Activated naive CD4-positive, alpha-beta T cell treated with anti-CD3 and anti-CD28 coated beads for 36 hours (primary cell): Measurements from ENCODE around the gene LRRC7. TPM values are rescaled to one million over a fixed set of nuclear protein-coding genes. Genes with fewer than 3 reads are reported as not detected.
"Not testable (repeated sequence)": the region's sequence is repeated elsewhere in the genome, so short reads cannot be mapped to it uniquely, and the experiment has no call there.

Experiments used
- CTCF ChIA-PET: fragments of 350-600 bp; sonication (Branson Sonifier 250); formaldehyde crosslinking; loops from one replicate; lab custom pipeline; 2021; ENCODE audit warnings: antibody characterized with exemption; lab: Charles Lee
- DNase-seq: peaks from one replicate; pipeline ENCODE4 v3.0.0-alpha.2; 2020
- H3K27ac Mint-ChIP-seq: one replicate; pipeline ENCODE4 v1.8.0; 2021; ENCODE audit warnings: mild to moderate bottlenecking, mixed read lengths
- H3K27me3 Mint-ChIP-seq: one replicate; pipeline ENCODE4 v1.8.0; 2021; ENCODE audit warnings: low read depth, mixed read lengths
- H3K36me3 Mint-ChIP-seq: one replicate; pipeline ENCODE4 v1.8.0; 2021; ENCODE audit warnings: low read depth, mixed read lengths
- H3K4me1 Mint-ChIP-seq: one replicate; pipeline ENCODE4 v1.8.0; 2021; ENCODE audit warnings: low read depth, mixed read lengths
- H3K4me3 Mint-ChIP-seq: one replicate; pipeline ENCODE4 v1.8.0; 2021; ENCODE audit warnings: mild to moderate bottlenecking, moderate library complexity, mixed read lengths
- H3K9me3 Mint-ChIP-seq: one replicate; pipeline ENCODE4 v1.8.0; 2021; ENCODE audit warnings: mixed read lengths
- intact Hi-C: fragments of 100-400 bp; cut with micrococcal nuclease; formaldehyde crosslinking; loops from one replicate; pipeline ENCODE4 v1.15.1; 2023
- total RNA-seq, 2 experiments: library from RNA; stranded (reverse); gene quantifications; one replicate each; pipeline ENCODE4 v1.2.3, GENCODE V29; 2021

Gene LRRC7
- total RNA-seq, 2 experiments from 2014 or later = not detected

DNA sequence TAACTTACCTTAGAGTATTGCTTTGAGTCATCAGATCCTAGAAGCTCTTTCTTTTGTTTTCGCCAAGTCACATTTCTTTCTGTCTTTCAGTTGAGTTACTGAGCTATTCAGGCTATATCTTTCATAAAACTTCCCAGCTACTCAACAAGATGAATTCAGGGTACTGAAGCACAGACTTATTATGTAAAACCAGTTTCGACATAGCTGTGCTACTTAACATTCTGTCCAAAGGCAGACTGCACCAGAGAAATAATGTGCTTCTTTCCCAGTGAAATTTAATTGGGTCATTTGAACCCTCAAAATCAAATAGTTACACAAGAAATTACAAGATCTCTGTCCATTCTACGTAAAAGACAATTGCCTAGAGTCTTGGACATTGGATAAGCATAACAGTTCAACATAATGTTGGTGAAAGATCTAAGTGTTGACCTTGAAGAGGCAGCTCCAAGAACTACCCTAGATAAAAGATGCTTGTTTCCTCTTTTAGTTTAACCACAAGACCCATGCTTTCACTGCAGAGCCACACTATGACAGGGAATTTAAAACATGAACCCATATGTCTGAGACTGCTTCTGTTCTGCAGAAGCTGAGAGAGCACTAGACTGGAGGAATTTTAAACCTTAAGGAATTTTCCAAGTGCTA lies 474.5 kb downstream of the LRRC7 start:
- no peaks in the 10 kb centered on the region for H3K4me1 Mint-ChIP-seq
- DNase-seq = no peak
- CTCF ChIA-PET = no interaction called here
- H3K27me3 Mint-ChIP-seq = no peaks in the 10 kb centered on the region
- no peaks in the 10 kb centered on the region for H3K9me3 Mint-ChIP-seq
- no peaks in the 10 kb centered on the region for H3K36me3 Mint-ChIP-seq
- no peak overlapping the region for H3K4me3 Mint-ChIP-seq
- intact Hi-C loops = no loop called here
- H3K27ac Mint-ChIP-seq = no peak overlapping the region

GRCh38 chr1:70043804-70044203 lies 476.1 kb downstream of the LRRC7 start:
- intact Hi-C loops = no loop called here
- no peak overlapping the region for H3K4me3 Mint-ChIP-seq
- CTCF ChIA-PET = no interaction called here
- no peaks in the 10 kb centered on the region for H3K9me3 Mint-ChIP-seq
- no peaks in the 10 kb centered on the region for H3K36me3 Mint-ChIP-seq
- DNase-seq = no peak
- no peaks in the 10 kb centered on the region for H3K27me3 Mint-ChIP-seq
- H3K4me1 Mint-ChIP-seq = no peaks in the 10 kb centered on the region
- H3K27ac Mint-ChIP-seq = no peak overlapping the region

DNA sequence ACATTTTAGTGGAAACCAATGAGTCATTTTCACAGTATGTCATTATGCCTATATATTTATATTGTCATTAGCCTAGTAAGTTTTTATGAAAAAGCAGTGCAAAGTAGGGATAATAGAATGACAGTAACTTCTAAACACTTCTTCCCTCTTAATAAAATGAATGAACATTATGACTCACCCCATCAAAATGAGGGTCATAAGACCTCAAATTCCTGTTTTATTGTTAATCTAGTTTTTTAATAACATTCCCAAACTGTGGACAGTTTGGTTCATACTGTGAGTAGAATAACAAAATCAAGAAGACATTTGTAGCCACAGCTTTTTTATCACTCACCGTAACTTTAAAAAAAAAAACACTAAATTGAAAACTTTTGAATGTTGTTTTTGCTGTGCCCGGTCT lies 477.1 kb downstream of the LRRC7 start:
- CTCF ChIA-PET = no interaction called here
- Mint-ChIP-seq H3K4me3 (no peak overlapping the region), H3K36me3 (no peaks in the 10 kb centered on the region), H3K9me3 (no peaks in the 10 kb centered on the region), H3K27ac (no peak overlapping the region), H3K27me3 (no peaks in the 10 kb centered on the region), H3K4me1 (no peaks in the 10 kb centered on the region)
- DNase-seq = no peak
- intact Hi-C loops = no loop called here

DNA sequence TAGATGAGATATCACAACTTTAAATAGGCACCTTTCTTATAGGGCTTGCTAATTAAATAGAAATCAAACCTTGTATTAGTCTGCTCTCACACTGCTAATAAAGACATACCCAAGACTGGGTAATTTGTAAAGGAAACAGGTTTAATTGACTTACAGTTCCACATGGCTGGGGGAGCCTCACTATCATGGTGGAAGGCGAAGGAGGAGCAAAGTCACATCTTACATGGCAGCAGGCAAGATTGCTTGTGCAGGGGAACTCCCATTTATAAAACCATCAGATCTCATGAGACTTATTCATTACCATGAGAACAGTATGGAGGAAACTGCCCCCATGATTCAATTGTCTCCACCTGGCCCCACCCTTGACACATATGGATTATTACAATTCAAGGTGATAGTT lies 477.9 kb downstream of the LRRC7 start:
- H3K27me3 Mint-ChIP-seq = not testable (repeated sequence)

DNA sequence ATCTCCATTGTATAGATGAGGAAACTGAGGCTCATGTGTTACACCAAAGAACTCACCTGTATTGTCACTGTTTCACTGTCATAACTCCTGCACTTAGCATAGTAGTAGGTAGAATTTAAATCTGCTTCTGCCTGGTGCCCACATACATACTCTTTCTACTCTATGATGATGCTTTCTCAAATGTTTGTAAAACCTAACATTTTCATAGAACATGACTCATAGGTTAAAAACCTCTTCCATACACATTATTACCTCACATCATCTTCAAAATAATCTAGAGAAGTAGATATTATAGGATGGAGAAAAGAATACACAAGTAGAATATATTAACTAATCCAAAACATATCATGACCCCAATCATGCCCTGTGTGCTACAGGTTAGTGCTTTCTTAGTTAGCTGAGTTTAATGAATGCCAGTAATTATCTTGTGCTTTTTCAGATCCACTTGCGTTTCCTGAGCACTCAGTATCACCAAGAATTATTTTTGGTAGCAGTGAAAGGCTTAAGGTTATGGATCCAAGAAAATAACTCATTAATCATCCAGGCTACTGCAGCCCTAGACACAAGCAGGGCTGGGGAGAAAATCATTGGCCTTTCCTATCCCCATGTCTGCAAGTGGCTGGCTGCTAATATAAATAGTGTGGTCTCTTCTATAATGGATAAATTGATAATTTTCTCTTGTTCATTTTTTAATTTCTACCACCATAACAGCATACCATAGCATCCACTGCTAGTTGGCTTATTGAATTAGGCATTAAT lies 480.8 kb downstream of the LRRC7 start:
- DNase-seq = no peak
- Mint-ChIP-seq H3K4me1 (no peaks in the 10 kb centered on the region), H3K4me3 (no peak overlapping the region), H3K27ac (no peak overlapping the region), H3K9me3 (no peaks in the 10 kb centered on the region), H3K36me3 (no peaks in the 10 kb centered on the region), H3K27me3 (no peaks in the 10 kb centered on the region)
- intact Hi-C loops = no loop called here
- CTCF ChIA-PET = no interaction called here

More for the DNA sequence above, 477.9 kb downstream of the LRRC7 start:
- CTCF ChIA-PET, H3K4me3 Mint-ChIP-seq, DNase-seq, H3K9me3 Mint-ChIP-seq, intact Hi-C loops, H3K36me3 Mint-ChIP-seq, H3K4me1 Mint-ChIP-seq, H3K27ac Mint-ChIP-seq: not testable (repeated sequence)

GRCh38 chr1:70051926-70052325 lies 484.2 kb downstream of the LRRC7 start:
- no peak overlapping the region for H3K27ac Mint-ChIP-seq
- H3K36me3 Mint-ChIP-seq = no peaks in the 10 kb centered on the region

DNA sequence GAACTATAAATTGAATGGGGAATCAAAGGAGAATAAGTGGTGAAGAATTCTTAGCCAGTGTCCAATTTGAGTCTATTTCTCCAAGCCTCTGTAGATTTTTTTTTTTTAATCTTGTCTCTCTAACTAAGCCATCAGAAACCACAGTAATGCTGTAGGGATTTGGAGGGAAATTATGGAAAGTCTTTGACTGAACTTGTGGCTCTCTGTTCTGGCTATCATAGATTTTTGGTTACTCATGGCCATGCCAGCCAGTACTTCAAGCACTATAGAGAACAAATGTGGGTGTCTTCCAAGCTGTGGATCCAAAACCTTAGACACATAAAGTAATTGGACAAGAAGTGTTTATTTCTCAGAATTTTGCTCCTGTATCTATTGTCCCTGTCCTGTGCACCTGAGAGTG lies 489.8 kb downstream of the LRRC7 start:
- Mint-ChIP-seq H3K27ac (no peak overlapping the region), H3K4me3 (no peak overlapping the region), H3K27me3 (peaks cover 3% of the 10 kb centered on the region), H3K4me1 (no peaks in the 10 kb centered on the region), H3K9me3 (no peaks in the 10 kb centered on the region), H3K36me3 (no peaks in the 10 kb centered on the region)
- CTCF ChIA-PET = no interaction called here
- DNase-seq = no peak
- intact Hi-C loops = no loop called here

More at GRCh38 chr1:70051926-70052325, 484.2 kb downstream of the LRRC7 start:
- DNase-seq = no peak
- no peaks in the 10 kb centered on the region for H3K27me3 Mint-ChIP-seq
- intact Hi-C loops = no loop called here
- no peaks in the 10 kb centered on the region for H3K9me3 Mint-ChIP-seq
- H3K4me1 Mint-ChIP-seq = no peaks in the 10 kb centered on the region
- CTCF ChIA-PET = no interaction called here
- H3K4me3 Mint-ChIP-seq = no peak overlapping the region

DNA sequence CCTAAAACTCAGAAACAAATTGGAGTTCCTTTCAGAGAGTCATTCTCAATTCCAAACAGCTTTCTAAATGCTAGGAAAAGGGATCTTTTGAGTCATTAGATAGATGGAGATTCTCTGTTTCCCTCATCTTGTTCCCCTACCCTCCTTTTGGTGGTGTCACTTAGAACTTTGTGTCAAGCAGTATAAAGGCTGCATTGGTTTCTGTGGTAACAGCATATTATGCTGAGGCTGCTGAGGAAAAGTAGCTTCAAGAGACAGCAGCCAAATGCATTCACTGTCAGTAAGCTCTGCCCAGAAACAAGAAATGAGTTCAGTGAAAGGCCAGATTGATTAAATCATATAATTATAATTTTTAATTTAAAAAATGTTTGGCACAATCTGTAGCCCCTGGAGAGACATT lies 493.5 kb downstream of the LRRC7 start:
- Mint-ChIP-seq H3K36me3 (no peaks in the 10 kb centered on the region), H3K27me3 (peaks cover 3% of the 10 kb centered on the region), H3K9me3 (no peaks in the 10 kb centered on the region), H3K27ac (no peak overlapping the region), H3K4me1 (no peaks in the 10 kb centered on the region), H3K4me3 (no peak overlapping the region)
- intact Hi-C loops = no loop called here
- CTCF ChIA-PET = no interaction called here
- no peak for DNase-seq

GRCh38 chr1:70063861-70064260 lies 496.1 kb downstream of the LRRC7 start:
- CTCF ChIA-PET = no interaction called here
- Mint-ChIP-seq H3K4me1 (no peaks in the 10 kb centered on the region), H3K27ac (no peak overlapping the region), H3K27me3 (peaks cover 3% of the 10 kb centered on the region), H3K9me3 (no peaks in the 10 kb centered on the region), H3K4me3 (no peak overlapping the region), H3K36me3 (no peaks in the 10 kb centered on the region)
- DNase-seq = no peak
- intact Hi-C loops = no loop called here

DNA sequence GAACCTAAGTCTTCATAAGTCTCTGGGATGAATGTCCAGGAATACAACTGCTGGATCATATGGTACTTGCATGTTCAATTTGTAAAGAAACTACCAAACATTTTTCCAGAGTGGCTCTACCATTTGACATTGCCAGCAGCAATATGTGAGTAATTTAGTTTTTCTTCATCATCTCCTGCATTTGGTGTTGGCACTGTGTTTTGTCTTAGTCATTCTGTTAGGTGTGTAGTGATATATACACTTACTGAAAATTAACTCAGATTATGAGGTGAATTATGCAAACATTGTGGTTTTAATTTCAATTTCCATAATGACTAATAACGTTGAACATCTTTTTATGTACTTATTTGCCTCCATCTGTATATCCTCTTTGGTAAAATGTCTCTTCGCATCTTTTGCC lies 499.0 kb downstream of the LRRC7 start:
- Mint-ChIP-seq H3K4me1 (no peaks in the 10 kb centered on the region), H3K4me3 (no peak overlapping the region), H3K27ac (no peak overlapping the region), H3K9me3 (peaks cover 2% of the 10 kb centered on the region), H3K27me3 (peaks cover 5% of the 10 kb centered on the region), H3K36me3 (no peaks in the 10 kb centered on the region)
- intact Hi-C loops = no loop called here
- DNase-seq = no peak
- CTCF ChIA-PET = interaction anchor here (0.8 to 0.9 kb wide), 2 partner anchors 21 to 29 kb away, joined by 3 read pairs; no protein-coding TSS in a partner anchor

DNA sequence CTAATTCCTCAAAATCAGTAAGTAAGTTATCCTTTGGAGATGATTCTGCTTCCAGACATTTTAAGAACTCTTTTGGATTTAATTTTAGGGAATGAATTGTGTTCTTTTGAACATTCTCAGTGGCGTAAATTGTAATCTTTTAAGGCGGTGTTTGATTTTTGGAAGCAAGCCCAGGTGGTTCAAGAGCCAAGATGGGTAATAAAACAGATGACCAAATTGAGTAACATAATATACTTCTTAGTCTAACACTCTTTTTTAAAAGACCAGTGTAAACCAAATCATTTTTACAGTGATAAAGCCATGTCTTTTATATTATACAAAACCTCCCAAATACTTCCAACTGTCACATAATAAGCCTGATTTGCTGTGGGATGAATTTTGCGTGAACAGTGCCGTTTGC lies 503.9 kb downstream of the LRRC7 start:
- Mint-ChIP-seq H3K27me3 (peaks cover 7% of the 10 kb centered on the region), H3K9me3 (peaks cover 2% of the 10 kb centered on the region), H3K36me3 (no peaks in the 10 kb centered on the region), H3K4me3 (no peak overlapping the region), H3K27ac (no peak overlapping the region), H3K4me1 (no peaks in the 10 kb centered on the region)
- CTCF ChIA-PET = interaction anchor here (0.5 kb wide), 1 partner anchor 103 kb away, joined by 3 read pairs; no protein-coding TSS in a partner anchor
- no peak for DNase-seq
- intact Hi-C loops = no loop called here

DNA sequence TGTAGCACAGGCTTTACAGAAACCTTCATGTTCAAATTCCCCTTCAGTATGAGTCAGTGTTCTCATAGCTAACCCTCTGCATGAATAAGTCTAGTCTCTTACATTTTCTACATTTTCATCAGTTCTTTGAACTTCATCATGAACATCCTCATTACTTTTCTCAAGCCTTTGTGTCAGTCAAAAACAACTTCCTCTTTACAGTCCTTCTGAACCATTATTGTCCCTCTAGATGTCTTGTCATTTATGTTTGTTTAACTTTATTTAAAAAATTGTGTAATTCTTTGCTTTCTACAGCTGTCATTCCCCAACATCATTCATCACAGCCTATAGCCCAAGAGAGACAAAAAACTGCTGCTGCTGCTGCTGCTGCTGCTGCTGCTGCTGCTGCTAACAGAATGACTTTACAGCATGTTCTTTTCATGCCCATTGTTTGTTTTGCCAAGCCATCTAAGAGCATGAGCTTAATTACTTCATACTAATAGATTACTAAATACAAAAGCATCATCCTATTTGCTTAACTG lies 504.6 kb downstream of the LRRC7 start:
- Mint-ChIP-seq H3K36me3 (no peaks in the 10 kb centered on the region), H3K4me1 (no peaks in the 10 kb centered on the region), H3K4me3 (no peak overlapping the region), H3K27ac (no peak overlapping the region), H3K27me3 (peaks cover 7% of the 10 kb centered on the region), H3K9me3 (peaks cover 2% of the 10 kb centered on the region)
- CTCF ChIA-PET = interaction anchor here (0.5 kb wide), 1 partner anchor 104 kb away, joined by 3 read pairs; no protein-coding TSS in a partner anchor
- no peak for DNase-seq
- intact Hi-C loops = no loop called here

GRCh38 chr1:70075761-70076160 lies 508.0 kb downstream of the LRRC7 start:
- DNase-seq = no peak
- no peak overlapping the region for H3K4me3 Mint-ChIP-seq
- H3K36me3 Mint-ChIP-seq = no peaks in the 10 kb centered on the region
- H3K4me1 Mint-ChIP-seq = no peaks in the 10 kb centered on the region
- intact Hi-C loops = no loop called here
- CTCF ChIA-PET = no interaction called here
- H3K27ac Mint-ChIP-seq = no peak overlapping the region
- H3K27me3 Mint-ChIP-seq = peaks cover 3% of the 10 kb centered on the region
- H3K9me3 Mint-ChIP-seq = no peaks in the 10 kb centered on the region
